Measurements from ENCODE around the gene SUSD5. TPM values are rescaled to one million over a fixed set of nuclear protein-coding genes. Genes with fewer than 3 reads are reported as not detected.

SUSD5 gene
- total RNA-seq, 1 experiment from 2014 or later = 4.9 TPM

DNA sequence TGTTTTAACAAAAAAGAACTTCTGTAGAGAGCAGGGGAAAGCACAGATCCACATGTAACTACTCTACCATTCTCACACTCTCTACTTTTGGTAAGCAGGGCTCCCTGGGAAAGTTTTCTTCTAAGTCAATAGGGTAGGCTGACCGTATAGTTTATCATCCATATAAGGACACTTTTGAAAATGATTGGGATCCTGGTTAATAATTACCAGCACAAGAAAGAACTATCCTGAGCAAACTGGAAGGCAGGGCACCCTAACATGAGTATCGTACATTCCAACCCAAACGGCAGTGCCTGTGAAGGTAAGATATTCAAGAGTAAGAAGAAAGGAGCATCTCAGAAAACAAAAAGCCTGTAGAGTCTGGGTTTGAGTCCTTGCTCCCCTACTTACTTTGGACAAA, 22.1 kb downstream of the SUSD5 start:
- no peaks in the 10 kb centered on the region for H3K27me3 Mint-ChIP-seq (ENCODE audit: low read depth)
- Histone ChIP-seq H3K27ac (ENCODE audit: insufficient read length, low read depth, low read length) (no peak overlapping the region), H3K18ac (ENCODE audit: insufficient read length, low read depth, low read length) (no peak overlapping the region), H3K56ac (ENCODE audit: insufficient read length, low read depth, low read length) (no peak overlapping the region), H3T11ph (ENCODE audit: low read length) (no peak overlapping the region), H4K91ac (ENCODE audit: insufficient read length, low read depth, low read length) (no peak overlapping the region), H4K8ac (replicated peaks; ENCODE audit: insufficient read length, low read depth, low read length) (no peak overlapping the region), H3K14ac (ENCODE audit: insufficient read depth, low read length) (no peak overlapping the region), H3K23me2 (ENCODE audit: insufficient read length, low read depth, low read length, poor library complexity, severe bottlenecking) (no peaks in the 10 kb centered on the region), H4K20me1 (ENCODE audit: control insufficient read depth, insufficient read depth, insufficient read length) (no peaks in the 10 kb centered on the region), H3K23ac (ENCODE audit: insufficient read length, low read depth, low read length) (no peak overlapping the region), H2BK20ac (ENCODE audit: low read depth, low read length, poor library complexity, severe bottlenecking) (no peak overlapping the region), H3K4ac (ENCODE audit: low read depth, low read length) (no peak overlapping the region), H2AK5ac (ENCODE audit: insufficient read length, low read length) (no peak overlapping the region), H2BK5ac (ENCODE audit: insufficient read length, low read length) (no peak overlapping the region), H3K4me2 (ENCODE audit: insufficient read depth, insufficient read length, low read length) (no peak overlapping the region), H2BK15ac (ENCODE audit: low read depth, low read length) (no peak overlapping the region), H3K9me3 (ENCODE audit: control insufficient read depth, low read depth, low read length) (no peaks in the 10 kb centered on the region), H3K9ac (ENCODE audit: extremely low read depth, insufficient read length, low read length) (no peak overlapping the region), H3K79me2 (ENCODE audit: insufficient read depth, low read length) (no peaks in the 10 kb centered on the region), H2BK120ac (ENCODE audit: low read depth, low read length, poor library complexity, severe bottlenecking) (no peak overlapping the region), H3K79me1 (ENCODE audit: insufficient read depth, low read depth, low read length, poor library complexity, severe bottlenecking) (no peaks in the 10 kb centered on the region), H3K4me1 (ENCODE audit: insufficient read depth, low read length) (no peaks in the 10 kb centered on the region), H2BK12ac (ENCODE audit: insufficient read length, low read depth, low read length) (no peak overlapping the region), H4K5ac (ENCODE audit: insufficient read length, low read depth, low read length) (no peak overlapping the region), H2AFZ (ENCODE audit: low read length) (no peak overlapping the region), H3K27me3 (ENCODE audit: insufficient read depth, low read length) (no peaks in the 10 kb centered on the region)
- no peaks in the 10 kb centered on the region for H3K36me3 Mint-ChIP-seq (ENCODE audit: insufficient read depth in 1 of 3, low read depth in 3 of 3)
- DNase-seq = no peak
- H3K4me1 Mint-ChIP-seq = peaks cover 4 to 9% of the 10 kb centered on the region in 2 experiments
- H3K4me3 Mint-ChIP-seq = no peak overlapping the region
- no peak overlapping the region; a peak in 1 of 7 replicates for H3K27ac Mint-ChIP-seq
- whole genome bisulfite sequencing (ENCODE audit: extremely low coverage, insufficient read length, low lambda C conversion rate) = no CpG with 5 or more reads among the region's 3 CpGs
- H3K9me3 Mint-ChIP-seq = no peaks in the 10 kb centered on the region
- TF ChIP-seq, protein P1, sequence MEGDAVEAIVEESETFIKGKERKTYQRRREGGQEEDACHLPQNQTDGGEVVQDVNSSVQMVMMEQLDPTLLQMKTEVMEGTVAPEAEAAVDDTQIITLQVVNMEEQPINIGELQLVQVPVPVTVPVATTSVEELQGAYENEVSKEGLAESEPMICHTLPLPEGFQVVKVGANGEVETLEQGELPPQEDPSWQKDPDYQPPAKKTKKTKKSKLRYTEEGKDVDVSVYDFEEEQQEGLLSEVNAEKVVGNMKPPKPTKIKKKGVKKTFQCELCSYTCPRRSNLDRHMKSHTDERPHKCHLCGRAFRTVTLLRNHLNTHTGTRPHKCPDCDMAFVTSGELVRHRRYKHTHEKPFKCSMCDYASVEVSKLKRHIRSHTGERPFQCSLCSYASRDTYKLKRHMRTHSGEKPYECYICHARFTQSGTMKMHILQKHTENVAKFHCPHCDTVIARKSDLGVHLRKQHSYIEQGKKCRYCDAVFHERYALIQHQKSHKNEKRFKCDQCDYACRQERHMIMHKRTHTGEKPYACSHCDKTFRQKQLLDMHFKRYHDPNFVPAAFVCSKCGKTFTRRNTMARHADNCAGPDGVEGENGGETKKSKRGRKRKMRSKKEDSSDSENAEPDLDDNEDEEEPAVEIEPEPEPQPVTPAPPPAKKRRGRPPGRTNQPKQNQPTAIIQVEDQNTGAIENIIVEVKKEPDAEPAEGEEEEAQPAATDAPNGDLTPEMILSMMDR (conservative IDR thresholded peaks at IDR 0.05) = no peak
